ENCODE results near the gene MYPOP.

The MYPOP gene

GRCh38 chr19:45862564-45863334 is 39.7 kb downstream of the MYPOP start, which contains the start of gene SYMPK:
Gene SYMPK, minus strand, starts transcription at chr19:45863147. Its CDS starts 8,652 bp downstream, at chr19:45854495.
- DNase-seq: peak; percentile 90

- no peak for DNase-seq
Measured at GRCh38 chr19:45862271-45862563, 40.2 kb downstream of the MYPOP start.

GRCh38 chr19:45860359-45861259 is 41.8 kb downstream of the MYPOP start:
- DNase-seq: no peak

- DNase-seq: no peak
Measured at GRCh38 chr19:45854167-45854778, 48.1 kb downstream of the MYPOP start.

- no peak for DNase-seq
Measured at GRCh38 chr19:45852983-45853382, 49.4 kb downstream of the MYPOP start.

GRCh38 chr19:45852145-45852750 is 50.2 kb downstream of the MYPOP start:
- no peak for DNase-seq

GRCh38 chr19:45848922-45849321 is 53.5 kb downstream of the MYPOP start:
- DNase-seq: no peak

GRCh38 chr19:45847663-45848062 is 54.8 kb downstream of the MYPOP start:
- no peak for DNase-seq

- no peak for DNase-seq
Measured at GRCh38 chr19:45842198-45842597, 60.2 kb downstream of the MYPOP start.
